RWPE1 (cell line): Measurements from ENCODE around the gene ARMC8.

ENCODE experiments used
- CTCF ChIA-PET: fragments of 350-600 bp; sonication (Branson Sonifier 250); formaldehyde crosslinking; extraction: SDS; loops from one replicate; lab custom pipeline; 2021; lab: Yijun Ruan, JAX
- POLR2A ChIA-PET: fragments of 400-600 bp; formaldehyde crosslinking; extraction: SDS; loops from one replicate; lab custom pipeline; 2020; ENCODE audit warnings: antibody characterized with exemption; ENCODE audit not compliant: low non-redundant PET; lab: Yijun Ruan, JAX
- DNase-seq: peaks from one replicate; pipeline ENCODE4 v3.0.0; 2012; ENCODE audit warnings: low spot score
- H3K27ac ChIP-seq: fragments of 450-650 bp; 2 replicates; pipeline ENCODE4 v1.5.1; 2017
- CTCF ChIP-seq: fragments of 450-650 bp; conservative IDR thresholded peaks from 2 replicates; pipeline ENCODE4 v1.5.1; 2017; ENCODE audit warnings: low read depth, mild to moderate bottlenecking

Gene ARMC8

GRCh38 chr3:138259126-138259525 is 72.0 kb downstream of the ARMC8 start:
- POLR2A ChIA-PET = interaction anchor here (0.6 kb wide), 1 partner anchor 12 kb away, joined by 5 read pairs; no protein-coding TSS in a partner anchor
- no peak for DNase-seq
- H3K27ac ChIP-seq = no peak overlapping the region
- no peak for TF ChIP-seq CTCF
- CTCF ChIA-PET = interaction anchor here (0.7 kb wide), 1 partner anchor 22 kb away, joined by 3 read pairs; no protein-coding TSS in a partner anchor

- POLR2A ChIA-PET = no interaction called here
- no peak for TF ChIP-seq CTCF
- DNase-seq = no peak
- H3K27ac ChIP-seq = no peak overlapping the region
- CTCF ChIA-PET = no interaction called here
Observed at GRCh38 chr3:138260611-138261010, 73.5 kb downstream of the ARMC8 start.

- CTCF ChIA-PET = no interaction called here
- H3K27ac ChIP-seq = no peak overlapping the region
- POLR2A ChIA-PET = no interaction called here
- TF ChIP-seq CTCF = no peak
- DNase-seq = no peak
Observed at GRCh38 chr3:138263104-138263503, 76.0 kb downstream of the ARMC8 start.

GRCh38 chr3:138265745-138266144 is 78.6 kb downstream of the ARMC8 start:
- TF ChIP-seq CTCF = no peak
- POLR2A ChIA-PET = no interaction called here

GRCh38 chr3:138267083-138267482 is 80.0 kb downstream of the ARMC8 start:
- no peak for TF ChIP-seq CTCF

More at GRCh38 chr3:138265745-138266144, 78.6 kb downstream of the ARMC8 start:
- CTCF ChIA-PET = interaction anchor here (0.9 kb wide), 1 partner anchor 63 kb away, joined by 3 read pairs; no protein-coding TSS in a partner anchor
- DNase-seq = no peak
- no peak overlapping the region for H3K27ac ChIP-seq

GRCh38 chr3:138270245-138270644 is 83.1 kb downstream of the ARMC8 start:
- ChIA-PET CTCF (interaction anchor here (0.7 kb wide), 1 partner anchor 9 kb away, joined by 3 read pairs; no protein-coding TSS in a partner anchor), POLR2A (no interaction called here)
- TF ChIP-seq CTCF = no peak; the same call in 1 of the 2 replicates
- H3K27ac ChIP-seq = no peak overlapping the region
- no peak for DNase-seq

More at GRCh38 chr3:138267083-138267482, 80.0 kb downstream of the ARMC8 start:
- CTCF ChIA-PET = no interaction called here
- POLR2A ChIA-PET = no interaction called here
- no peak for DNase-seq
- no peak overlapping the region for H3K27ac ChIP-seq
